ENCODE data around the gene CACNA1A. TPM values are rescaled to one million over a fixed set of nuclear protein-coding genes. Genes with fewer than 3 reads are reported as not detected.

CACNA1A gene
- total RNA-seq, 4 donors from 2014 or later = 0.33 to 0.75 (median 0.43) TPM

DNA sequence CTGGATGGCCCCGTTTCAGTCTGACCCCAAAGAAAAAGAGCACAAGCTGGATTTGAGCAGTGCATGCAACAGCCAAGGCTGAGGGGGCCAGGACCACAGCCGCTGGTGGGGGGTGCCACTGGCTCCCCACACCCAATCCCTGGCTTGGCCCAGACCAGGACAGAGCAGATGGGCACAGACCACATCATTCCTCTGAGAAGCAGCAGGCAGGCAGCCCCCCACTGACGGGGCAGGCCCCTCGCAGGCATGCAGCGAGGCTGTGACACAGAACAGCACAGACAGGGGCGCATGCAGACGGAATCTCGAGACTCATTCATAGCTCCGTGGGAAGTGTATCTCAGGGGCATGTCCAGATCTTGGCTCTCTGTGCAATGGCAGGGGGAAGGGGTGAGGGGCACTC is 281.2 kb downstream of the CACNA1A start:
- no peak for TF ChIP-seq POLR2A (IDR thresholded peaks at IDR 0.05; ENCODE audit: low read depth)
- TF ChIP-seq POLR2AphosphoS5 (IDR thresholded peaks at IDR 0.05) = no peak
- TF ChIP-seq, protein P1, sequence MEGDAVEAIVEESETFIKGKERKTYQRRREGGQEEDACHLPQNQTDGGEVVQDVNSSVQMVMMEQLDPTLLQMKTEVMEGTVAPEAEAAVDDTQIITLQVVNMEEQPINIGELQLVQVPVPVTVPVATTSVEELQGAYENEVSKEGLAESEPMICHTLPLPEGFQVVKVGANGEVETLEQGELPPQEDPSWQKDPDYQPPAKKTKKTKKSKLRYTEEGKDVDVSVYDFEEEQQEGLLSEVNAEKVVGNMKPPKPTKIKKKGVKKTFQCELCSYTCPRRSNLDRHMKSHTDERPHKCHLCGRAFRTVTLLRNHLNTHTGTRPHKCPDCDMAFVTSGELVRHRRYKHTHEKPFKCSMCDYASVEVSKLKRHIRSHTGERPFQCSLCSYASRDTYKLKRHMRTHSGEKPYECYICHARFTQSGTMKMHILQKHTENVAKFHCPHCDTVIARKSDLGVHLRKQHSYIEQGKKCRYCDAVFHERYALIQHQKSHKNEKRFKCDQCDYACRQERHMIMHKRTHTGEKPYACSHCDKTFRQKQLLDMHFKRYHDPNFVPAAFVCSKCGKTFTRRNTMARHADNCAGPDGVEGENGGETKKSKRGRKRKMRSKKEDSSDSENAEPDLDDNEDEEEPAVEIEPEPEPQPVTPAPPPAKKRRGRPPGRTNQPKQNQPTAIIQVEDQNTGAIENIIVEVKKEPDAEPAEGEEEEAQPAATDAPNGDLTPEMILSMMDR (IDR thresholded peaks at IDR 0.05) = no peak
- TF ChIP-seq EP300 (IDR thresholded peaks at IDR 0.05) = no peak
- no peaks in the 10 kb centered on the region for H3K36me3 ChIP-seq
- DNase-seq (ENCODE audit: extremely low spot score) = no peak
- no peak overlapping the region for H3K4me3 ChIP-seq
- H3K4me1 ChIP-seq = no peaks in the 10 kb centered on the region
- intact Hi-C loops (cut with DNase I) = no loop called here
- 42% methylated on average over 7 of the region's 9 CpGs for WGBS
- H3K9me3 ChIP-seq = peaks cover 0 to 6% (median 2%) of the 10 kb centered on the region in 4 donors
- H3K27me3 ChIP-seq = peaks cover 0 to 30% (median 9%) of the 10 kb centered on the region in 4 donors
- no peak overlapping the region for H3K27ac ChIP-seq (replicated peaks in 1 of 4)

DNA sequence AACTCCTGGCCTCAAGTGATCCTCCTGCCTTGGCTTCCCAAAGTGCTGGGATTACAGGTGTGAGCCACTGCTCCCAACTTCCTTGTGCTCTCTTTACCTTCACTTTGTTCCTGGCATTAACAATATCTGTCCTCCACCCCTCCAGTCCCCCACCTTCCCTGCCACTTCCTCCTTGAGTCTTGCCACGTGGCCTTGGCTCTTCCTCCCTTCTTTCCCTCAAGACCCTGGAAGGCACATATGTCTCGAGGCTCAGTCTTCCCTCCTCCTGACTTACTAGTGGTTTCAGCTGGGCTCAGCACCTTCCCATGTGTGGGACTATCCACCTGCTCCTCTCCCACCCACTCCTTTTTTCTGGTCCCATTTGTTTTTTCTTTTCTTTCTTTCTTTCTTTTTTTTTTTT is 285.4 kb downstream of the CACNA1A start:
- intact Hi-C loops (cut with DNase I) = no loop called here
- H3K4me3 ChIP-seq = no peak overlapping the region
- H3K27me3 ChIP-seq = peaks cover 0 to 15% (median 5%) of the 10 kb centered on the region in 4 donors
- TF ChIP-seq POLR2A (IDR thresholded peaks at IDR 0.05; ENCODE audit: low read depth) (no peak), POLR2AphosphoS5 (IDR thresholded peaks at IDR 0.05) (no peak), EP300 (IDR thresholded peaks at IDR 0.05) (no peak)
- TF ChIP-seq, protein P1 (IDR thresholded peaks at IDR 0.05) = no peak
- H3K9me3 ChIP-seq = peaks cover 0 to 7% (median 3%) of the 10 kb centered on the region in 4 donors
- no peaks in the 10 kb centered on the region for H3K4me1 ChIP-seq
- 37% methylated on average over 2 of the region's 2 CpGs for WGBS
- H3K36me3 ChIP-seq = no peaks in the 10 kb centered on the region
- no peak overlapping the region for H3K27ac ChIP-seq (replicated peaks in 1 of 4)
- DNase-seq (ENCODE audit: extremely low spot score) = no peak

DNA sequence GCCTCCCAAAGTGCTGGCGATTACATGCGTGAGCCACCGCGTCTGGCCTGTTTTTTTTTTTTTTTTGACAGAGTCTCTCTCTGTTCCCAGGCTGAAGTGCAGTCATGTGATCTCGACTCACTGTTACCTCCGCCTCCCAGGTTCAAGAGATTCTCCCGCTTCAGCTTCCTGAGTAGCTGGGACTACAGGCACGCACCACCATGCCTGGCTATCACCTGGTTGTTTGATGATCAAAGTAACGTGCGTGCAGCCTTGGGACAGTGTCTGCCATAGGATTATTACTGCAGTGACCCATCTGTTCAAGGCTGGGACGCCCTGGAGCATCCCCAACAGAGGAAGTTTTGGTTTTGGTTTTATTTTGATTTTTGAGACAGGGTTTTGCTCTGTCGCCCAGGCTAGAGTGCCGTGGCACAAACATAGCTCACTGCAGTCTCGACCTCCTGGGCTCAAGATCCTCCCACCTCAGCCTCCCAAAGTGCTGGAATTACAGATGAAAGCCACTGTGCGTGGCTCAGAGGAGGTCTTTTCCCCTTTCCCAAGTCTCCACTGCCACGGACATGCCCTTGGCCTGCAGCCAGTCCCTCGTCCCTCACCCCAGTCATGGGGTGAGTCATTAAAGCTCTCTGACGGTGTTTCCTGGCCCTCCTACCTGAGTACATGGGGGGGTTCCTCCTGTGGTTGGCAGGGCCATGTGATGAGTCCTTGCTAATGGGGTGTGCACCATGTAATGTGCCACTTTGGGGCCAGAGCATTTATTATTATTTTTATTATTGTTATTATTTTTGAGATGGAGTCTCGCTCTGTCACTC is 290.5 kb downstream of the CACNA1A start:
- TF ChIP-seq EP300 (IDR thresholded peaks at IDR 0.05) (no peak), POLR2AphosphoS5 (IDR thresholded peaks at IDR 0.05) (no peak), POLR2A (IDR thresholded peaks at IDR 0.05; ENCODE audit: low read depth) (no peak)
- TF ChIP-seq, protein P1 (IDR thresholded peaks at IDR 0.05) = no peak
- Histone ChIP-seq H3K9me3 (peaks cover 0 to 7% (median 3%) of the 10 kb centered on the region in 4 donors), H3K27ac (replicated peaks in 1 of 4) (no peak overlapping the region), H3K36me3 (no peaks in the 10 kb centered on the region), H3K4me1 (no peaks in the 10 kb centered on the region), H3K27me3 (no peaks in the 10 kb centered on the region), H3K4me3 (no peak overlapping the region)
- no peak for DNase-seq (ENCODE audit: extremely low spot score)
- 72% methylated on average over 19 of the region's 19 CpGs for WGBS
- intact Hi-C loops (cut with DNase I) = no loop called here

DNA sequence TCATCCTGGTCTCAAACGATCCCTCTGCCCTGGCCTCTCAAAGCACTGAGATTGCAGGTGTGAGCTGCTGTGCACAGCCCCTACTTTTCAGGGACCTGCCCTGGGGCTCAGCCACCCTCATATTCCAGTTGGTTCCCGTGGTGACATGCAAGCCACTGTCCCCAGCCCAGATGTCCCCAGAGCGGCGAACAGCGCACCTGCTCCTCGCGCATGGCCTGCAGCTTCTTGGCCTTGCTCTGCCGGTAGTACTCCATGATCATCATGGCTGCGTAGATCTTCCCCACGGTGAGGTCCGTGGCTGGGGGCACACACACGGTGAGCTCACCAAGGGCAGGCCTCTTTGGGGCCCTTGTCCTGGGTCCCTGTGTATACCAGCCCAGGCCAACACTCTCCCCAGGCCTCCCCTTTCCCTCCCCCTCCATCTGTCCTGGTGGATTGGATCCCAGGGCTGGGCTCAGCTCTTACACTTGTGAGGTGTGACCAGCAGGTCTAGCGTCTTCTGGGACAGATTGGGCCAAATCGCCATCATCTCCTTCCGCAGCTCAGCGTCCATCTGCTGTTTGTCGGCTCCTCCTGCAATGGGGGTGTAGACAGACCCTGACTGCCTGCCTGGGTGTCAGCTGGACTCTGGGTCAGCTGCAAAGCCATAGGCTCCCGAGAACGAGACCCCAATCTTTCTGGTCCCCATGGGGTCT is 292.1 kb downstream of the CACNA1A start:
- Histone ChIP-seq H3K4me3 (no peak overlapping the region), H3K4me1 (peaks cover 0 to under 1% (median under 1%) of the 10 kb centered on the region in 4 donors), H3K36me3 (no peaks in the 10 kb centered on the region), H3K27me3 (no peaks in the 10 kb centered on the region), H3K9me3 (no peaks in the 10 kb centered on the region), H3K27ac (replicated peaks in 1 of 4) (no peak overlapping the region)
- WGBS = 89% methylated on average over 2 of the region's 19 CpGs
- DNase-seq (ENCODE audit: extremely low spot score) = no peak
- TF ChIP-seq, protein P1 (IDR thresholded peaks at IDR 0.05) = no peak
- intact Hi-C loops (cut with DNase I) = no loop called here

Data from esophagus muscularis mucosa (tissue), 4 donors.